Measurements from ENCODE around the gene SIL1. TPM values are rescaled to one million over a fixed set of nuclear protein-coding genes. Genes with fewer than 3 reads are reported as not detected.
"Not testable (repeated sequence)": the region's sequence is repeated elsewhere in the genome, so short reads cannot be mapped to it uniquely, and the experiment has no call there.

Gene SIL1
- total and polyA plus RNA-seq, 5 donors from 2014 or later: 9.8 to 12.3 (median 11.2) TPM

DNA sequence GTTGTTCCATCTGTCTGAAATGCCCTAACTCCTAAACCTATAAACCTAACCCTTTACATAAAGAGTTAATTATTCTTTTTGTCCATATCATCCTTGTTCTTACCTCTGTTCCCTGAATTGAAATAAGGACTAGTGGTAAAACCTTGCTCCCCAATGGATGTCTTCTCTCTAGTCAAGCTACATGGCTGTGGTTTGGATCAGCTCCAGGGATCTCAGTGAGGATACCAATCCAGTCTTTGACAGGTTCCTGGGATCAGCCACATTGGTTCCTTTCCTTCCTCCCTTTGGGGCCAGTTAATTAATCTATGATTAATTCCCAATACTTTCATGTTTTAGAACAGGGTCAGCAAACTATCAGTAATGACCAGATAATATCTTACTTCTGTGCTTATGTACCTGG, 151.6 kb downstream of the SIL1 start:
- Histone ChIP-seq H3K9me3 (ENCODE audit: control insufficient read depth in 2 of 2, low read length in 2 of 2) (no peaks in the 10 kb centered on the region), H3K27ac (ENCODE audit: insufficient read depth, low read length, poor library complexity, severe bottlenecking) (no peak overlapping the region), H3K4me3 (ENCODE audit: low read depth, low read length) (no peak overlapping the region), H3K4me1 (ENCODE audit: control insufficient read depth, insufficient read depth, low read length, poor library complexity, severe bottlenecking) (no peaks in the 10 kb centered on the region), H3K27me3 (ENCODE audit: control insufficient read depth, insufficient read depth, low read length) (no peaks in the 10 kb centered on the region), H3K36me3 (ENCODE audit: control insufficient read depth, insufficient read depth, low read length) (no peaks in the 10 kb centered on the region)
- Mint-ChIP-seq H3K36me3 (peaks cover 17% of the 10 kb centered on the region), H3K27ac (no peak overlapping the region), H3K27me3 (no peaks in the 10 kb centered on the region), H3K4me1 (no peaks in the 10 kb centered on the region), H3K9me3 (peaks cover 0 to 2% (median 0%) of the 10 kb centered on the region in 7 donors), H3K4me3 (no peak overlapping the region)
- ATAC-seq (ENCODE audit: low read depth in 2 of 2) (no peak), DNase-seq (no peak)

- DNase-seq: no peak
- H3K36me3 Mint-ChIP-seq: peaks cover 15% of the 10 kb centered on the region
- no peak for ATAC-seq (ENCODE audit: low read depth in 2 of 2)
- Histone ChIP-seq H3K4me1 (ENCODE audit: control insufficient read depth, insufficient read depth, low read length, poor library complexity, severe bottlenecking) (no peaks in the 10 kb centered on the region), H3K9me3 (ENCODE audit: control insufficient read depth in 2 of 2, low read length in 2 of 2) (no peaks in the 10 kb centered on the region), H3K4me3 (ENCODE audit: low read depth, low read length) (no peak overlapping the region), H3K27ac (ENCODE audit: insufficient read depth, low read length, poor library complexity, severe bottlenecking) (no peak overlapping the region), H3K27me3 (ENCODE audit: control insufficient read depth, insufficient read depth, low read length) (no peaks in the 10 kb centered on the region), H3K36me3 (ENCODE audit: control insufficient read depth, insufficient read depth, low read length) (no peaks in the 10 kb centered on the region)
- H3K9me3 Mint-ChIP-seq: peaks cover 0 to 4% (median 0%) of the 10 kb centered on the region in 7 donors
- no peaks in the 10 kb centered on the region for H3K4me1 Mint-ChIP-seq
- H3K4me3 Mint-ChIP-seq: no peak overlapping the region
- H3K27ac Mint-ChIP-seq: no peak overlapping the region
- no peaks in the 10 kb centered on the region for H3K27me3 Mint-ChIP-seq
Measured at GRCh38 chr5:139043157-139043905, 154.8 kb downstream of the SIL1 start.

- DNase-seq: no peak
- no peaks in the 10 kb centered on the region for H3K9me3 ChIP-seq (ENCODE audit: control insufficient read depth in 2 of 2, low read length in 2 of 2)
- H3K4me3 ChIP-seq (ENCODE audit: low read depth, low read length): no peak overlapping the region
- Mint-ChIP-seq H3K27me3 (no peaks in the 10 kb centered on the region), H3K27ac (no peak overlapping the region), H3K4me1 (no peaks in the 10 kb centered on the region), H3K4me3 (no peak overlapping the region), H3K36me3 (peaks cover 30% of the 10 kb centered on the region), H3K9me3 (peaks cover 0 to 10% (median 6%) of the 10 kb centered on the region in 7 donors)
- no peaks in the 10 kb centered on the region for H3K36me3 ChIP-seq (ENCODE audit: control insufficient read depth, insufficient read depth, low read length)
- H3K27ac ChIP-seq (ENCODE audit: insufficient read depth, low read length, poor library complexity, severe bottlenecking): no peak overlapping the region
- H3K4me1 ChIP-seq (ENCODE audit: control insufficient read depth, insufficient read depth, low read length, poor library complexity, severe bottlenecking): no peaks in the 10 kb centered on the region
- no peaks in the 10 kb centered on the region for H3K27me3 ChIP-seq (ENCODE audit: control insufficient read depth, insufficient read depth, low read length)
- no peak for ATAC-seq (ENCODE audit: low read depth in 2 of 2)
Measured at GRCh38 chr5:139040081-139040480, 158.1 kb downstream of the SIL1 start.

DNA sequence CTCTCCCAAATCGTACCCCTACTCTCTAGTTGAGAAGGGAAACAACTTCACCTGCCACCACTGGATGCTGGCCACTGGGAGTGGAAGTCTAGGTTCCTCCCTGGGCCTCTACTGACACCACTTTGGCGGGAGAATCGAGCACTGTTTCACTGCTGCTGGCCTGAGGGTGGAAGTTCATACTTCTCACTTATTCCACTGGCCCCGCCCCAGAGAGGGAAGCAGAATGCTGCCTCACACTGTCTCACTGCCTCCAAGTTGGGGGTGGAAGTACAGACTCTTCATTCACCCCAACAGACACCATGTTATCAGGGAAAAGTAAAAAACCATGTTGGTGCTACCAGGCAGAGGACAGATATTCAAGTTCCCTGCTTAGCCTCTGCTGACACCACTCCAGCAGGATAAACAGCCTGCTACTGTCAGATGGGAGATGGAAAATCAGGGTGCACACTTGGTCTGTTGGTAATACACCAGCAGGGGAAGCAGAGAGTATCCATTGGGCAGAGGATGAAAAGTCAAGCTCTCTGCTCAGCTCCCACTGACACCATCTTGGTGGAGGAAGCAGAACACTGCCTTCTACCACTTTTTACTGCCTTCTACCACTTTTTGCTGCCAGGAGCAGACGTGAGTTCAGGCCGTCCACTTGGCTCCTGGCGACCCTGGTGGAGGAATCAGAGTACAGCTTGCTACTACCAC, 159.4 kb downstream of the SIL1 start:
- Histone ChIP-seq H3K4me3 (ENCODE audit: low read depth, low read length) (no peak overlapping the region), H3K9me3 (ENCODE audit: control insufficient read depth in 2 of 2, low read length in 2 of 2) (no peaks in the 10 kb centered on the region), H3K27ac (ENCODE audit: insufficient read depth, low read length, poor library complexity, severe bottlenecking) (no peak overlapping the region), H3K4me1 (ENCODE audit: control insufficient read depth, insufficient read depth, low read length, poor library complexity, severe bottlenecking) (no peaks in the 10 kb centered on the region), H3K36me3 (ENCODE audit: control insufficient read depth, insufficient read depth, low read length) (no peaks in the 10 kb centered on the region), H3K27me3 (ENCODE audit: control insufficient read depth, insufficient read depth, low read length) (no peaks in the 10 kb centered on the region)
- DNase-seq (no peak), ATAC-seq (ENCODE audit: low read depth in 2 of 2) (no peak)
- H3K9me3 Mint-ChIP-seq: peaks cover 0 to 16% (median 6%) of the 10 kb centered on the region in 7 donors
- no peaks in the 10 kb centered on the region for H3K4me1 Mint-ChIP-seq
- H3K4me3 Mint-ChIP-seq: no peak overlapping the region
- H3K27me3 Mint-ChIP-seq: no peaks in the 10 kb centered on the region
- H3K27ac Mint-ChIP-seq: no peak overlapping the region
- peaks cover 30% of the 10 kb centered on the region for H3K36me3 Mint-ChIP-seq

DNA sequence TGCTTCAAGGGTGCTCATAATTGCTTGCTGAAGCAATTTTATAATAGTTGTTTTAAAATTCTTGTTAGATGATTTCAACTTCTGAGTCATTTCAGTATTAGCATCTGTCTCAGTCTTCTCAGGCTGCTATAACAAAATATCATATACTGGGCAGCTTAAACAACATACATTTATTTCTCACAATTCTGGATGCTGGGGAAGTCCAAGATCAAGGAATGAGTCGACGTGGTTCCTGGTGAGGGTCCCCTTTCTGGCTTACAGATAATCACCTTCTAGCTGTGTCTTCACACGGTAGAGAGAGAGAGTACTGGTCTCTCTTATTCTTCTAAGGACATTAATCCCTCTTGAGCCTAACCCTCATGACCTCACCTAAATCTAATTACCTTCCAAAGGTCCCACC, 160.4 kb downstream of the SIL1 start:
- no peaks in the 10 kb centered on the region for H3K9me3 ChIP-seq (ENCODE audit: control insufficient read depth in 2 of 2, low read length in 2 of 2)
- Mint-ChIP-seq H3K27ac (no peak overlapping the region), H3K4me3 (no peak overlapping the region), H3K36me3 (peaks cover 33% of the 10 kb centered on the region), H3K4me1 (no peaks in the 10 kb centered on the region), H3K27me3 (no peaks in the 10 kb centered on the region), H3K9me3 (peaks cover 2 to 24% (median 9%) of the 10 kb centered on the region in 7 donors)
- no peaks in the 10 kb centered on the region for H3K4me1 ChIP-seq (ENCODE audit: control insufficient read depth, insufficient read depth, low read length, poor library complexity, severe bottlenecking)
- no peak overlapping the region for H3K27ac ChIP-seq (ENCODE audit: insufficient read depth, low read length, poor library complexity, severe bottlenecking)
- ATAC-seq (ENCODE audit: low read depth in 2 of 2) (no peak), DNase-seq (no peak)
- H3K36me3 ChIP-seq (ENCODE audit: control insufficient read depth, insufficient read depth, low read length): no peaks in the 10 kb centered on the region
- H3K27me3 ChIP-seq (ENCODE audit: control insufficient read depth, insufficient read depth, low read length): no peaks in the 10 kb centered on the region
- H3K4me3 ChIP-seq (ENCODE audit: low read depth, low read length): no peak overlapping the region

DNA sequence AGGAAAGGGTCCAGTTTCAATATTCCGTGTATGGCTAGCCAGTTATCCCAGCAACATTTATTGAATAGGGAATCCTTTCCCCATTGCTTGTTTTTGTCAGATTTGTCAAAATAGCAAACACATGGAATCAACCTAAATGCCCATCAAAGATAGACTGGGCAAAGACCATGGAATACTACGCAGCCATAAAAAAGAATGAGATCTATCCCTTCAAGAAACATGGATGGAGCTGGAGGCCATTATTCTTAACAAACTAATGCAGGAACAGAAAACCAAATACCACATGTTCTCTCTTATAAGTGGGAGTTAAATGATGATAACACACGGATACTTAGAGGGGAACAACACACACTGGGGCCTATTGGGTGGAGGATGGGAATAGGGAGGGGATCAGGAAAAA, 161.8 kb downstream of the SIL1 start:
- not testable (repeated sequence) for DNase-seq; H3K4me1 ChIP-seq (ENCODE audit: control insufficient read depth, insufficient read depth, low read length, poor library complexity, severe bottlenecking); ATAC-seq (ENCODE audit: low read depth in 2 of 2); H3K4me1 Mint-ChIP-seq; H3K36me3 ChIP-seq (ENCODE audit: control insufficient read depth, insufficient read depth, low read length); H3K27ac Mint-ChIP-seq; H3K9me3 ChIP-seq (ENCODE audit: control insufficient read depth in 2 of 2, low read length in 2 of 2); H3K27ac ChIP-seq (ENCODE audit: insufficient read depth, low read length, poor library complexity, severe bottlenecking); H3K27me3 Mint-ChIP-seq; H3K4me3 Mint-ChIP-seq; H3K4me3 ChIP-seq (ENCODE audit: low read depth, low read length); H3K27me3 ChIP-seq (ENCODE audit: control insufficient read depth, insufficient read depth, low read length)
- Mint-ChIP-seq H3K9me3 (peaks cover 2 to 29% (median 9%) of the 10 kb centered on the region in 7 donors), H3K36me3 (peaks cover 33% of the 10 kb centered on the region)

GRCh38 chr5:139027150-139027549, 171.0 kb downstream of the SIL1 start:
- Histone ChIP-seq H3K36me3 (ENCODE audit: control insufficient read depth, insufficient read depth, low read length) (peaks cover 6% of the 10 kb centered on the region), H3K4me3 (ENCODE audit: low read depth, low read length) (no peak overlapping the region), H3K9me3 (ENCODE audit: control insufficient read depth in 2 of 2, low read length in 2 of 2) (no peaks in the 10 kb centered on the region), H3K27ac (ENCODE audit: insufficient read depth, low read length, poor library complexity, severe bottlenecking) (no peak overlapping the region), H3K4me1 (ENCODE audit: control insufficient read depth, insufficient read depth, low read length, poor library complexity, severe bottlenecking) (no peaks in the 10 kb centered on the region), H3K27me3 (ENCODE audit: control insufficient read depth, insufficient read depth, low read length) (no peaks in the 10 kb centered on the region)
- Mint-ChIP-seq H3K9me3 (peaks cover 0 to 2% (median 0%) of the 10 kb centered on the region in 7 donors), H3K27ac (no peak overlapping the region), H3K27me3 (no peaks in the 10 kb centered on the region), H3K4me3 (no peak overlapping the region), H3K4me1 (no peaks in the 10 kb centered on the region), H3K36me3 (peaks cover 17% of the 10 kb centered on the region)
- ATAC-seq (ENCODE audit: low read depth in 2 of 2) (no peak), DNase-seq (no peak)

DNA sequence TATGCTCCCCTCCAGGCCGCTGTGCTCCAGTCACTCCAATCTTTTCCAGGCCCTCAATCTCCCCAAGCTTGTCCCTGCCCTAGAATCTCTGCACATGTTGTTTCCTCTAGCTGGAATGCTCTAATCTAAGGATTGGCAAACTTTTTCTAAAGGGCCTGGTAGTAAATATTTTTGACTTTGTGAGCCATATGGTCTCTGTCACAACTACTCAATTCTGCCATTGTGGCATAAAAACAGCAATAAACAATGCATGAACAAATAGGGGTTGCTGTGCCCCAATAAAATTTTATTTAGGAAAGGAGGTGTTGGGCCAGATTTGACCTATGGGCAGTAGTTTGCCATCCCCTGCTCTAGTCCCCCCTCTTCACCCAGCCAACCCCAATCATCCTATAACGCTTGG, 172.5 kb downstream of the SIL1 start:
- H3K36me3 Mint-ChIP-seq: peaks cover 23% of the 10 kb centered on the region
- H3K27me3 Mint-ChIP-seq: no peaks in the 10 kb centered on the region
- Histone ChIP-seq H3K9me3 (ENCODE audit: control insufficient read depth in 2 of 2, low read length in 2 of 2) (no peaks in the 10 kb centered on the region), H3K36me3 (ENCODE audit: control insufficient read depth, insufficient read depth, low read length) (peaks cover 6% of the 10 kb centered on the region), H3K27me3 (ENCODE audit: control insufficient read depth, insufficient read depth, low read length) (no peaks in the 10 kb centered on the region), H3K4me1 (ENCODE audit: control insufficient read depth, insufficient read depth, low read length, poor library complexity, severe bottlenecking) (no peaks in the 10 kb centered on the region), H3K4me3 (ENCODE audit: low read depth, low read length) (no peak overlapping the region), H3K27ac (ENCODE audit: insufficient read depth, low read length, poor library complexity, severe bottlenecking) (no peak overlapping the region)
- no peak overlapping the region for H3K27ac Mint-ChIP-seq
- DNase-seq (no peak), ATAC-seq (ENCODE audit: low read depth in 2 of 2) (no peak)
- no peaks in the 10 kb centered on the region for H3K9me3 Mint-ChIP-seq
- H3K4me1 Mint-ChIP-seq: no peaks in the 10 kb centered on the region
- H3K4me3 Mint-ChIP-seq: no peak overlapping the region

Data from CD4-positive, CD25-positive, alpha-beta regulatory T cell (primary cell).